ENCODE data around the gene LSM7. TPM values are rescaled to one million over a fixed set of nuclear protein-coding genes. Genes with fewer than 3 reads are reported as not detected.
"Not testable (repeated sequence)": the region's sequence is repeated elsewhere in the genome, so short reads cannot be mapped to it uniquely, and the experiment has no call there.

Gene LSM7
- total RNA-seq, 1 donor from 2014 or later, result 144 TPM

GRCh38 chr19:2352121-2352520, 23.7 kb upstream of the LSM7 start:
- no peak overlapping the region for H3K4me3 ChIP-seq (ENCODE audit: low read depth, low read length)
- no peaks in the 10 kb centered on the region for H3K27me3 ChIP-seq (ENCODE audit: control insufficient read depth, insufficient read depth, low read length)
- no peak for TF ChIP-seq CTCF (IDR thresholded peaks at IDR 0.05; ENCODE audit: insufficient read depth, low read length, poor library complexity, severe bottlenecking)
- no peaks in the 10 kb centered on the region for H3K36me3 ChIP-seq (ENCODE audit: control insufficient read depth, insufficient read depth, low read length)
- no peak for DNase-seq (ENCODE audit: low read depth)

DNA sequence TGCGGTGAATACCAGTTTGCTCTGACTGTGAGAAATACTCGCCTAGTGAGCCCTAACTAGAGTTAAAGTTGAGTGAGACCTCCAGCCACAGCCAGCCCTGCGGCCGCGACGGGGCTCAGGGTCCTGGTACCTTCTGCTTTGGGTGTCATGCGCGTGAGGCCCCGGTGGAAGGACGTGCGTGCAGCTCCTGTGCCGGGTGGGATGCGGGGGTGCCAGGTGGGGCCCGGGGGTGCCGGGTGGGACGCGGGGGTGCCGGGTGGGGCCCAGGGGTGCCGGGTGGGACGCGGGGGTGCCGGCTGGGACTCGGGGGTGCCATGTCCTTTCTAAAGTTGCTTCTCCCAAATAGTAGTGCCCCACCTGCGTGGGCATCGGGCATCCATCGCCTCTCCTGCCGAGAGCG, 23.2 kb upstream of the LSM7 start:
- Histone ChIP-seq H3K36me3 (ENCODE audit: control insufficient read depth, insufficient read depth, low read length) (no peaks in the 10 kb centered on the region), H3K4me3 (ENCODE audit: low read depth, low read length) (no peak overlapping the region), H3K27me3 (ENCODE audit: control insufficient read depth, insufficient read depth, low read length) (no peaks in the 10 kb centered on the region)
- no peak for DNase-seq (ENCODE audit: low read depth)
- TF ChIP-seq CTCF (IDR thresholded peaks at IDR 0.05; ENCODE audit: insufficient read depth, low read length, poor library complexity, severe bottlenecking), result no peak

- no peak for DNase-seq (ENCODE audit: low read depth)
- H3K36me3 ChIP-seq (ENCODE audit: control insufficient read depth, insufficient read depth, low read length), result no peaks in the 10 kb centered on the region
- H3K4me3 ChIP-seq (ENCODE audit: low read depth, low read length), result no peak overlapping the region
- no peaks in the 10 kb centered on the region for H3K27me3 ChIP-seq (ENCODE audit: control insufficient read depth, insufficient read depth, low read length)
- no peak for TF ChIP-seq CTCF (IDR thresholded peaks at IDR 0.05; ENCODE audit: insufficient read depth, low read length, poor library complexity, severe bottlenecking)
Measured at GRCh38 chr19:2350656-2351055, 22.3 kb upstream of the LSM7 start.

DNA sequence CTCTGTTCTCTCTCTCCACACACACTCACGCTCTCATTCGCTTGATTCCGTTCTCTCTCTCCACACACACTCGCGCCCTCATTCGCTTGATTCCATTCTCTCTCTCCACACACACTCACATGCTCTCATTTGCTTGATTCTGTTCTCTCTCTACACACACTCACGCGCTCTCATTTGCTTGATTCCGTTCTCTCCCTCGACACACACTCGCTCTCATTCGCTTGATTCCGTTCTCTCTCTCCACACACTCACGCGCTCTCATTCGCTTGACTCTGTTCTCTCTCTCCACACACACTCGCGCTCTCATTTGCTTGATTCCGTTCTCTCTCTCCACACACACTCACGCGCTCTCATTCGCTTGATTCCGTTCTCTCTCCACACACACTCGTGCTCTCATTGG, 21.4 kb upstream of the LSM7 start:
- not testable (repeated sequence) for DNase-seq (ENCODE audit: low read depth); H3K36me3 ChIP-seq (ENCODE audit: control insufficient read depth, insufficient read depth, low read length); H3K27me3 ChIP-seq (ENCODE audit: control insufficient read depth, insufficient read depth, low read length); H3K4me3 ChIP-seq (ENCODE audit: low read depth, low read length)

- H3K36me3 ChIP-seq (ENCODE audit: control insufficient read depth, insufficient read depth, low read length), result no peaks in the 10 kb centered on the region
- no peak for DNase-seq (ENCODE audit: low read depth)
Measured at GRCh38 chr19:2345794-2346663, 17.6 kb upstream of the LSM7 start.

GRCh38 chr19:2345076-2345475, 16.7 kb upstream of the LSM7 start:
- TF ChIP-seq CTCF (IDR thresholded peaks at IDR 0.05; ENCODE audit: insufficient read depth, low read length, poor library complexity, severe bottlenecking), result no peak
- no peak overlapping the region for H3K4me3 ChIP-seq (ENCODE audit: low read depth, low read length)
- no peak for DNase-seq (ENCODE audit: low read depth)
- no peaks in the 10 kb centered on the region for H3K36me3 ChIP-seq (ENCODE audit: control insufficient read depth, insufficient read depth, low read length)
- no peaks in the 10 kb centered on the region for H3K27me3 ChIP-seq (ENCODE audit: control insufficient read depth, insufficient read depth, low read length)

More at GRCh38 chr19:2345794-2346663, 17.6 kb upstream of the LSM7 start:
- no peaks in the 10 kb centered on the region for H3K27me3 ChIP-seq (ENCODE audit: control insufficient read depth, insufficient read depth, low read length)
- no peak overlapping the region for H3K4me3 ChIP-seq (ENCODE audit: low read depth, low read length)
- no peak for TF ChIP-seq CTCF (IDR thresholded peaks at IDR 0.05; ENCODE audit: insufficient read depth, low read length, poor library complexity, severe bottlenecking)
